ENCODE results near the gene BNC1. TPM values are rescaled to one million over a fixed set of nuclear protein-coding genes. Genes with fewer than 3 reads are reported as not detected.
A peak's percentile ranks its signal among the peaks of the same experiment; 100 is the strongest.
"Not testable (repeated sequence)": the region's sequence is repeated elsewhere in the genome, so short reads cannot be mapped to it uniquely, and the experiment has no call there.

BNC1 gene
- total and polyA plus RNA-seq, 5 donors = 0.34 to 2.3 (median 1.4) TPM

- 90% methylated on average over 5 of the region's 5 CpGs for WGBS
- ATAC-seq = no peak
- DNase-seq = no peak
- no peaks in the 10 kb centered on the region for H3K27me3 ChIP-seq (ENCODE audit: control insufficient read depth, insufficient read depth)
- no peak overlapping the region for H3K4me3 ChIP-seq (ENCODE audit: low read length)
- intact Hi-C loops (cut with DNase I) = no loop called here
- H3K9me3 ChIP-seq (ENCODE audit: control insufficient read depth, low read length) = no peaks in the 10 kb centered on the region
- H3K27ac ChIP-seq (ENCODE audit: low read length) = no peak overlapping the region
- H3K4me1 ChIP-seq (ENCODE audit: control insufficient read depth, insufficient read depth, low read length) = no peaks in the 10 kb centered on the region
Observed at GRCh38 chr15:83282141-83282540, 2.3 kb downstream of the BNC1 start.

- Histone ChIP-seq H3K27ac (ENCODE audit: low read length) (no peak overlapping the region), H3K4me1 (ENCODE audit: control insufficient read depth, insufficient read depth, low read length) (no peaks in the 10 kb centered on the region), H3K4me3 (ENCODE audit: low read length) (no peak overlapping the region), H3K9me3 (ENCODE audit: control insufficient read depth, low read length) (no peaks in the 10 kb centered on the region), H3K27me3 (ENCODE audit: control insufficient read depth, insufficient read depth) (no peaks in the 10 kb centered on the region)
- no peak for DNase-seq
- intact Hi-C loops (cut with DNase I) = no loop called here
- ATAC-seq = no peak
Observed at GRCh38 chr15:83278191-83278590, 6.3 kb downstream of the BNC1 start.

GRCh38 chr15:83276661-83277060, 7.8 kb downstream of the BNC1 start:
- no peak overlapping the region for H3K4me3 ChIP-seq (ENCODE audit: low read length)
- no peaks in the 10 kb centered on the region for H3K27me3 ChIP-seq (ENCODE audit: control insufficient read depth, insufficient read depth)
- H3K27ac ChIP-seq (ENCODE audit: low read length) = no peak overlapping the region
- 86% methylated on average over 5 of the region's 5 CpGs for WGBS
- DNase-seq (no peak), ATAC-seq (no peak)
- intact Hi-C loops (cut with DNase I) = no loop called here
- H3K4me1 ChIP-seq (ENCODE audit: control insufficient read depth, insufficient read depth, low read length) = no peaks in the 10 kb centered on the region
- H3K9me3 ChIP-seq (ENCODE audit: control insufficient read depth, low read length) = no peaks in the 10 kb centered on the region

- no peaks in the 10 kb centered on the region for H3K27me3 ChIP-seq (ENCODE audit: control insufficient read depth, insufficient read depth)
- no peak for ATAC-seq
- intact Hi-C loops (cut with DNase I) = no loop called here
Observed at GRCh38 chr15:83275412-83275811, 9.1 kb downstream of the BNC1 start.

GRCh38 chr15:83270176-83270575, 14.3 kb downstream of the BNC1 start:
- 39% methylated on average over 1 of the region's 1 CpG for WGBS
- intact Hi-C loops (cut with DNase I) = no loop called here
- DNase-seq = no peak
- no peaks in the 10 kb centered on the region for H3K9me3 ChIP-seq (ENCODE audit: control insufficient read depth, low read length)
- no peaks in the 10 kb centered on the region for H3K27me3 ChIP-seq (ENCODE audit: control insufficient read depth, insufficient read depth)
- no peaks in the 10 kb centered on the region for H3K4me1 ChIP-seq (ENCODE audit: control insufficient read depth, insufficient read depth, low read length)
- H3K27ac ChIP-seq (ENCODE audit: low read length) = no peak overlapping the region
- ATAC-seq = no peak
- no peak overlapping the region for H3K4me3 ChIP-seq (ENCODE audit: low read length)

More at GRCh38 chr15:83275412-83275811, 9.1 kb downstream of the BNC1 start:
- Histone ChIP-seq H3K4me1 (ENCODE audit: control insufficient read depth, insufficient read depth, low read length) (no peaks in the 10 kb centered on the region), H3K27ac (ENCODE audit: low read length) (no peak overlapping the region), H3K9me3 (ENCODE audit: control insufficient read depth, low read length) (no peaks in the 10 kb centered on the region), H3K4me3 (ENCODE audit: low read length) (no peak overlapping the region)
- WGBS = 91% methylated on average over 3 of the region's 3 CpGs
- no peak for DNase-seq

GRCh38 chr15:83268147-83268546, 16.3 kb downstream of the BNC1 start:
- Histone ChIP-seq H3K9me3 (ENCODE audit: control insufficient read depth, low read length) (no peaks in the 10 kb centered on the region), H3K4me3 (ENCODE audit: low read length) (no peak overlapping the region), H3K27ac (ENCODE audit: low read length) (no peak overlapping the region), H3K27me3 (ENCODE audit: control insufficient read depth, insufficient read depth) (no peaks in the 10 kb centered on the region), H3K4me1 (ENCODE audit: control insufficient read depth, insufficient read depth, low read length) (no peaks in the 10 kb centered on the region)
- ATAC-seq (no peak), DNase-seq (no peak)
- WGBS = 89% methylated on average over 4 of the region's 4 CpGs
- intact Hi-C loops (cut with DNase I) = no loop called here

- DNase-seq (no peak), ATAC-seq (no peak)
- Histone ChIP-seq H3K4me1 (ENCODE audit: control insufficient read depth, insufficient read depth, low read length) (no peaks in the 10 kb centered on the region), H3K27ac (ENCODE audit: low read length) (no peak overlapping the region), H3K27me3 (ENCODE audit: control insufficient read depth, insufficient read depth) (no peaks in the 10 kb centered on the region), H3K4me3 (ENCODE audit: low read length) (no peak overlapping the region), H3K9me3 (ENCODE audit: control insufficient read depth, low read length) (no peaks in the 10 kb centered on the region)
- intact Hi-C loops (cut with DNase I) = no loop called here
- 85% methylated on average over 7 of the region's 7 CpGs for WGBS
Observed at GRCh38 chr15:83262594-83263315, 21.7 kb downstream of the BNC1 start.

- intact Hi-C loops (cut with DNase I); ATAC-seq; H3K9me3 ChIP-seq (ENCODE audit: control insufficient read depth, low read length); H3K27me3 ChIP-seq (ENCODE audit: control insufficient read depth, insufficient read depth); H3K4me1 ChIP-seq (ENCODE audit: control insufficient read depth, insufficient read depth, low read length); H3K27ac ChIP-seq (ENCODE audit: low read length); H3K4me3 ChIP-seq (ENCODE audit: low read length); DNase-seq: not testable (repeated sequence)
- 89% methylated on average over 6 of the region's 6 CpGs for WGBS
Observed at GRCh38 chr15:83262181-83262580, 22.3 kb downstream of the BNC1 start.

GRCh38 chr15:83250781-83251180, 33.7 kb downstream of the BNC1 start:
- ATAC-seq = no peak
- no peaks in the 10 kb centered on the region for H3K4me1 ChIP-seq (ENCODE audit: control insufficient read depth, insufficient read depth, low read length)
- H3K9me3 ChIP-seq (ENCODE audit: control insufficient read depth, low read length) = no peaks in the 10 kb centered on the region
- DNase-seq = no peak
- no peaks in the 10 kb centered on the region for H3K27me3 ChIP-seq (ENCODE audit: control insufficient read depth, insufficient read depth)
- intact Hi-C loops (cut with DNase I) = loop anchor here in 3 of 4 donors (5.0 to 10.0 kb wide), 4 partner anchors 124 to 304 kb away; no protein-coding TSS in a partner anchor
- H3K4me3 ChIP-seq (ENCODE audit: low read length) = no peak overlapping the region
- H3K27ac ChIP-seq (ENCODE audit: low read length) = no peak overlapping the region

- H3K27me3 ChIP-seq (ENCODE audit: control insufficient read depth, insufficient read depth) = no peaks in the 10 kb centered on the region
- no peak overlapping the region for H3K4me3 ChIP-seq (ENCODE audit: low read length)
- ATAC-seq (no peak), DNase-seq (no peak)
- no peak overlapping the region for H3K27ac ChIP-seq (ENCODE audit: low read length)
- no peaks in the 10 kb centered on the region for H3K9me3 ChIP-seq (ENCODE audit: control insufficient read depth, low read length)
- H3K4me1 ChIP-seq (ENCODE audit: control insufficient read depth, insufficient read depth, low read length) = no peaks in the 10 kb centered on the region
- WGBS = 32% methylated on average over 3 of the region's 3 CpGs
- intact Hi-C loops (cut with DNase I) = loop anchor here (5.0 to 10.0 kb wide), 5 partner anchors 183 to 776 kb away; no protein-coding TSS in a partner anchor
Observed at GRCh38 chr15:83249030-83249343, 35.5 kb downstream of the BNC1 start.

GRCh38 chr15:83248151-83249029, 36.1 kb downstream of the BNC1 start:
- WGBS = 29% methylated on average over 11 of the region's 11 CpGs
- no peaks in the 10 kb centered on the region for H3K4me1 ChIP-seq (ENCODE audit: control insufficient read depth, insufficient read depth, low read length)
- peak; percentile 45 to 57 for ATAC-seq
- no peak for DNase-seq
- no peaks in the 10 kb centered on the region for H3K27me3 ChIP-seq (ENCODE audit: control insufficient read depth, insufficient read depth)
- intact Hi-C loops (cut with DNase I) = loop anchor here (5.0 to 10.0 kb wide), 5 partner anchors 184 to 776 kb away; no protein-coding TSS in a partner anchor
- H3K4me3 ChIP-seq (ENCODE audit: low read length) = no peak overlapping the region
- no peaks in the 10 kb centered on the region for H3K9me3 ChIP-seq (ENCODE audit: control insufficient read depth, low read length)
- H3K27ac ChIP-seq (ENCODE audit: low read length) = no peak overlapping the region

All from right cardiac atrium (tissue), 5 donors.